Measurements from ENCODE around the gene KLK4.

Gene KLK4, protein sequence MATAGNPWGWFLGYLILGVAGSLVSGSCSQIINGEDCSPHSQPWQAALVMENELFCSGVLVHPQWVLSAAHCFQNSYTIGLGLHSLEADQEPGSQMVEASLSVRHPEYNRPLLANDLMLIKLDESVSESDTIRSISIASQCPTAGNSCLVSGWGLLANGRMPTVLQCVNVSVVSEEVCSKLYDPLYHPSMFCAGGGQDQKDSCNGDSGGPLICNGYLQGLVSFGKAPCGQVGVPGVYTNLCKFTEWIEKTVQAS

DNA sequence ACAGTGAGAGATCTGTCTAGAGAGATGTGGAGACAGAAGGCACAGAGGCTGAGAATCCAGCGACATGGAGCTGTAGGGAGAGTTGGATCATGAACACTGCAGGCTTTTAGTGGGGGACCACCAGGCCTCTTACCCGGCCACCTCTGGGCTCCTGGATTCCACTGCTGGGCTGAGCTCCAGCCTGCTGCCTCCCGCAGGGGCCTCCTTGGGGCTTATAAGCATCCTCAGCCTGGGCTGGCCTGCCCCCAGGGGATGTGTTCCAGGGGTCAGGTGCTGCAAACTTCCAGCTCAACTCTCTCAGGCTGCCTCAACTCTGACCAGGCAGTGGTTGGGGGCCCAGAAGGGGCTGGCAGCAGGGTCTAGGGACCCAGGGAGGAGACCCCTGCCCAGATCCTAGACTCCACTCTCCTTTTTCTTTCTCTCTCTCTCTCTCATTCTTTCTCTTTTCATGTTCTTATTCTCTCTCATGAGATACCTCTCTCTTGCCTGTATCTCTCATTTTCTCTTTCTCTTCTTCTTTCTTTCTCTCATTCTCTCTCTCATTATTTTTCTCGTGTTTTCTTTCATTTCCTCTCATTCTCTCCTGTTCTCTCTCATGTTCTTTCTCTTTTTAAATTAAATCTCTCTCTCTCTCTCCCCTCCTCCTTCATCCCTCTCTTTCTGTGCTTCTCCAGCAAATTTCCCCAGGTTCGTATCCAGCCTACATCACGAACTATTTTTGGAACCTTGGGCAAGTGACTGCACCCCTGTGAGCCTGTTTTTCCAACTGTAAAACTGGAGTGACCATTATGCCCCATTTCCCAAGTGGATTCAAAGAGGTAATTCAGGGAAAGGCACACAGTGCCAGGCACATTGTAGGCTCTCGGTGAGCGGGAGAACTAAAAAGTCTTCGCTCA lies at the start of gene KLK4:
Gene KLK4 (minus strand): TSS at position 190 of the 896 bp plus-strand sequence. CDS start 657 bp downstream, outside the sequence.
- DNase-seq: no peak

DNA sequence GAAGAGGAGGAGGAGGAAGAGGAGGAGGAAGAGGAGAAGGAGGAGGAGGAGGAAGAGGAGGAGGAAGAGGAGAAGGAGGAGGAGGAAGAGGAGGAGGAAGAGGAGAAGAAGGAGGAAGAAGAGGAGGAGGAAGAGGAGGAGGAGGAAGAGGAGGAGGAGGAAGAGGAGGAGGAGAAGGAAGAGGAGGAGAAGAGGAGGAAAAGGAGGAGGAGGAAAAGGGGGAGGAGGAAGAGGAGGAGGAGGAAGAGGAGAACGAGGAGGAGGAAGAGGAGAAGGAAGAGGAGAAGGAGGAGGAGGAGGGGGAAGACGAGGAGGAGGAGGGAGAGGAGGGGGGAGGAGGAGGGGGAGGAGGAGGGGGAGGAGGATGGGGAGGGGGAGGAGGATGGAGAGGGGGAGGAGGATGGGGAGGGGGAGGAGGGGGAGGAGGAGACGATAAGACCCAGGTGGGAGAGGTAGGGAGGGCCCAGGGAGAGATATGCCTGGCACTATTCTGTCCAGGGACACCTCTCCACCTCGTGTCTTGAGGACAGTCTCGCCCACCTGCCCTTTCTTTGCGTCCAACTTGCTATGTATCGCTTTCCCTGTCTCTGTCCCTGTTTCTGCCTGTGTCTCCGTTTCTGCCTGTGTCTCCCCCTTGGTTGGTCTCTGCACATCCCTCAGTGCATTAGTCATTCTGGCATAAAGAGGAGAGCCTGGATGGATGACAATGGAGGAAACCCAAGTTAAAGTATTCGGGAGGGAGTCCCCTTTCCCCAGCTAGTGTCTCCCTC lies 48.7 kb upstream of the KLK4 start:
- no peak for DNase-seq

DNA sequence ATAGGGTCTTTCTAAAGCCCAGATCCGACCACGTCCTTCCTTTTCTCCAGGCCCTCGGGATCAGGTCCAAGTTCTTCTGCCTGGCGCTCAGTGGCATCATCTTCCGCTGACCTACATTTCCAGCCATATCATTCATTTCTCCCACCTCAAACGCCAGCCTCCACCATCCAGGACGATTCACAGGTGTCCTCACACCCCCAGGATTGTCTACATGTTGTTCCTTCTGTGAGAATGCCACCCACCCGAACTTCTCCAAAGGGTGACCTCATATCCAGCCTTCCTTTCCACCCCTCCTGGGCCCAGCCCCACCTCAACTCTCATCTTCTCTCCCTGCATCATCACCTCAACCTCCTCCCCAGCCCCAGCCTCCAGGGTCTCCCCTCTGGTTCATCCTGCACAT lies 46.4 kb upstream of the KLK4 start:
- no peak for DNase-seq

DNA sequence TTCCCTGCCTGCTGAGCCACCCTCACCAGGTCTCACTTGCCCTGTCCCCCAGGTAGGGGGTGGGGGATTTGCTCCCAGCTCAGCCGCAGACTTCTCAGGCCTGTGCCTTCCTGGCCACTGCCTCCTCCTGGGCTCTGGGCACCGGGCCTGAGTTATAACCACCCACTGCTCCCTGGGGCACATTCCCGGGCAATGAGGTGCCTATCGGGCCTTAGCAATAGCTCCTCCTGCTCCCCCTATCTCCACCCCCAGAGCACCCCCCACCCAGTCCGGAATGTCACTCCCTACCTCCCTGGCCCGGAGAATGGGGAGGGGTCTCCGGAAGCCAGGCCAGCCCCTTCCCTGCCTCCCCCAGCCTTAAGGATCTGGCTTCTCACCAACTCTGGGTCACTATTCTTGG lies 41.7 kb upstream of the KLK4 start, which contains the start of gene KLK5:
Gene KLK5 (minus strand): TSS at position 129 of the 400 bp plus-strand sequence. CDS start 381 bp downstream, outside the sequence.
- no peak for DNase-seq

DNA sequence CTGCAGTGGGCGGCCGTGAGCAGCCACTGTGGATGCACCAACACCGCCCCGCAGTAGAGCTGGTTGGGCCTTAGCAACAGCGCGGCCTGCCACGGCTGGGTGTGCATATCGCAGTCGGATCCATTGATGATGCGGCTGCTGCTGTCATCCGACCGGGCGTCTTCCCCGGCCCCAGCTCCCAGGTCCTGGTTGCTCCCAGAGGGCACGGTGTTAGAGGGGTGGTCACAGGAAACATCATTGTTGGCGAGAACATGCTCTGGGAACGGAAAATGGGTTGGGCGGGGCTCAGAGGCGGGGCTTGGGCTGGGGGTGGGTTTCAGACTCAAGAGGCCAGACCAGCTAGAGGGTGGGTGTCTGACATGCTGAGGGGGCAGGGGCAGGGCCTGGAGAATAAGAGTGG lies 38.7 kb upstream of the KLK4 start:
- no peak for DNase-seq

DNA sequence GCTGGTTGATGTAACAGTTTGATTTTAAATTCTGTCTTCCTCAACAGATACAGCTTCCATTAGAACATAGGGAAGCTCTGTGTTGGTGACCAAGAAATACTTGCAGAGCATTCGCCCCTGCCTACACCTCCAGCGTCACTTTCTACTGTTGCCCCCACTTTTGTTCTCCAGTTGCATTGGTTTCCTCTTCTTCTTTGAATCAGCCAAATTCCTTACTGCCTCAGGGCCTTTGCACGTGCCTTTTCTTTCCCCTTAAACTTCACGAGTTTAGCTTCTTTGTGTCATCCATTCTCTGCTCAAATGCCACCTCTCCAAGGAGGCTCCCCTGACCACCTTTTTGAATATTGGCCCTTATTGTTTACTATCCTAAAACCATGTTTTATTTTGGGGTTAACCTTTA lies 35.9 kb upstream of the KLK4 start:
- no peak for DNase-seq

DNA sequence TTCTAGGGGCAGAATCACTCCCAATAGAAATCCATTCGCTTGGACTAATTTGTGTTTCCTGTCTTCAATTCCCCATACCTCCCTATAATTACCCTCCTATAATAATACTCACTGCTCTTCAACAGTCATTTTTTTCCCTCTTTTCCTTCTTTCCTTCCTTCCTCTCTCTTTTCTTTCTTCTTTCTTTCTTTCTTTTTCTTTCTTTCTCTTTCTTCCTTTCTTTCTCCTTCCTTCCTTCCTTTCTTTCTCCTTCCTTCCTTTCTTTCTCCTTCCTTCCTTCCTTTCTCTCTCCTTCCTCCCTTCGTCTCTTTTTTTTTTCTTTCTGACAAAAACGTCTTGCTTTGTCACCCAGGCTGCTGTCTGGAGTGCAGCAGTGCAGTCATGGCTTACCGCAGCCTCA lies 33.6 kb upstream of the KLK4 start:
- no peak for DNase-seq

DNA sequence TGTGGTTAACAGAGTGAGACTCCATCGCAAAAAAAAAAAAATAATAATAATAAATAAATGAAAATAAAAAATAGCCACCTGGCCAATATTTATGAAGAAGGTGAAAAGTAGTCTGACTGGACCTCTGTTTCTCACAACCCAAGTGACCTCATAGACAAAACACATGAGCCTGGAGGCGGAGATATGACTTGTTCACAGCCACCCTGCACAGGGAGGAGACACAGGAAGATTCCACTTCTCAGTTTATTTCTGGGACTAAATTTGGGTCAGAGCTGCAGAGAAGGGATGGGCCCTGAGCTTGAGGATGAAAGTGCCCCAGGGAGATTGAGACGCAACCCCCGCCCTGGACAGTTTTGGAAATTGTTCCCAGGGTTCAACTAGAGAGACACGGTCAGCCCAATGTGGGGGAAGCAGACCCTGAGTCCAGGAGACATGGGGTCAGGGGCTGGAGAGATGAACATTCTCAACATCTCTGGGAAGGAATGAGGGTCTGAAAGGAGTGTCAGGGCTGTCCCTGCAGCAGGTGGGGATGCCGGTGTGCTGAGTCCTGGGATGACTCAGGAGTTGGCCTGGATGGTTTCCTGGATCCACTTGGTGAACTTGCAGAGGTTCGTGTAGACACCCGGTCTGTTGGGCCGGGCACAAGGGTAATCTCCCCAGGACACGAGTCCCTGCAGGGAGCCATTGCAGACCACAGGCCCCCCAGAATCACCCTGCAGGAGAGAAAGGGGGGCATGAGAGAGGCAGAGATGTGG lies 32.1 kb upstream of the KLK4 start:
- DNase-seq: no peak

DNA sequence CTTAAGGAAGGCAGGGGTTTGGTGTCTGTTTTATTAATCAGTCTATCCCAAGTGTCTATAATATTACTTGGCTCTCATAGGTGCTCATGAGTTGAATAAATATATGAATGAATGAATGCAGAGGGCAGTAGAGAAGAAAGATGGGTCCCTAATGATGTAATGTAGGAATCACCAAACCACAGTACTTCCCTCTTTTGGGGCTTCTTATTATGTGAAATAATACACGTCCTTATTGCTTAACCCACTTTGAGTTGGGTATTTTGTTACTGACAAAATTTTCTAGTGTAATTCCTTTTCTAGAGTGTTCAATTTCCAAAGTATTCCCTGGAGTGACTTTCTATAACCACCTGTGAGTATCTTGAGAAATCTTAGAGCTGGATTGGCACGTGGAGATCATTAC lies 28.4 kb upstream of the KLK4 start:
- DNase-seq: no peak

DNA sequence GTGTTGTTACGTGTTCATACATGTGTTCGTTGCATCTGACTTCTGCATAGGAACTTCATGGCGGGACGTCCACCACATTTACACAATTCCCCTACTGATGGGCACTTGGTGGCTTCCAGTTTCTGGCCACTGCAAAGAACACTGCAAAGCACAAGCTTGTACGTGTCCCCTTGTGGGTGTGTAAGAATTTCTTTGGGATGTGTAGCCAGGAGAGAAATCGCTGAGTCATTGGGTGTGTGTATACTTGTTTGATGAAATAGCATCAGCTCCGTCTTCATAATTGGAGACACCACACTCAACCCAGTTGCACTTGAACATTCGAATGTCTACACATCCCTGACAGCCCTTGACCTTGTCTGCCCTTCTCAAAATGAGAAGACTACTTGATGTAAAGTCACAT lies 22.4 kb upstream of the KLK4 start:
- DNase-seq: no peak

DNA sequence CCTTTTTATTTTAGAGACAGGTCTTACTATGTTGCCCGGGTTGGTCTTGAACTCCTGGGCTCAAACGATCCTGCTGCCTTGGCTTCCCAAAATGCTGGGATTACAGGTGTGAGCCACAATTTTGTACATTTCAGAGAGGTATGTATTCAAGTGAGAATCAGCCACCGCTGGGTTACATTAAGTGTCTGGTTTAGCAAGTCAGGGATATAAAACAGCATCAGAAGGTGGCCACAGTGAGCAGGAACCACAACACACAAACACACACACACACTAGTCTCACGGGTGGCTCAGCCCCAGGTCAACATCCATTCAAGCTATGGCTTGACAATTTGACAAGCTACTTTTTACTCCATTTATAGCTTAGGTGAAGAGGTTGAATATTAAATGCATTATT lies 21.5 kb upstream of the KLK4 start:
- no peak for DNase-seq

DNA sequence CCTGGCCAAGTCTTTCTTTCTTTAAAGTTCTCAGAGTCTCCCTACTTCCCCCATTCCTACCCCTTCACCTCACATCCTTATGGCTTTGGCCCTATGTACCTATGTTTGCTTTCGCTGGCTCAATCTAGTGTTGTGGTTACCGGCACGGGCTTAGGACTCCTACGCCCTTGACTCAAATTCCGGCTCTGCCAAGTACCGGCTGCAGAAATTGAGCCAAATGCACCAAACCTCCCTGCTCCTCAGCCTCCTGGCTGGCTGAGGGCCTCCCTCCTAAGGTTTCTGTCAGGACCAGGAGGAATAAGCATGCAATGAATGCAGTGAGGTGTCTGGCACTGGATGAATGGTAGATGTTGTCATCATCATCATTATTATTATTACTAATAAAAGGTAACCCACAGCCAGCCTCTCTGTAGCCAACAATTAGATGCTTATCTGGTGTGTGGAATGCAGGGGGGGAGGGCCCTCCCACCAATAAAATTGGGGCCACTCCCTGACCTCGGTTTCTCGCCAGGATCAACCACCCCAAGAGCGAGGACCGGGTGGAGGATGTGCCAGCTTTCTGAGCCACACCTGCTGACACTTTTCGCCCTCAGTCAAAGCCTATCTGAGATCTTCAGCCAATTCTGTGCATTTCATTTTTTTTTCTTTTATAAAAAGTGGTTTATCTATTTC lies 21.0 kb upstream of the KLK4 start:
- no peak for DNase-seq

DNA sequence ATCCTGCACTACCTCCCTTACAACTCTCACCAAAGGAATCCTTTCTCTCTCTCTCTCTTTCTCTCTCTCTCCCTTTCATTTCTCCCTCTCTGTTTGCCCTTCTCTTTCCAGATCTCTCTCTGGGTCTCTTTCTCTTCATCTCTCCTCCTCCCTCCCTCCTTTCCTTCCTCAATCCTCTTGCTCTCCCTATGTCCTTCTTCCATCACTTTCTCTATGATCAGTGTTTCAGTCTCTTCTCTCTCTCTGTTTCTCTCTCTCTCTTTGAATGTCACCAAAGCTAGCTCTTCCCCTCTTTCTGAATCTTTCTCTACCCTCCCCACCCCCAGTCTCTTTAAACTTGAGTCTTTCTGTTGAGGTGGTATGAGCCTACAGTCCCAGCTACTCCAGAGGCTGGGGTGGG lies 19.8 kb upstream of the KLK4 start:
- DNase-seq: no peak

DNA sequence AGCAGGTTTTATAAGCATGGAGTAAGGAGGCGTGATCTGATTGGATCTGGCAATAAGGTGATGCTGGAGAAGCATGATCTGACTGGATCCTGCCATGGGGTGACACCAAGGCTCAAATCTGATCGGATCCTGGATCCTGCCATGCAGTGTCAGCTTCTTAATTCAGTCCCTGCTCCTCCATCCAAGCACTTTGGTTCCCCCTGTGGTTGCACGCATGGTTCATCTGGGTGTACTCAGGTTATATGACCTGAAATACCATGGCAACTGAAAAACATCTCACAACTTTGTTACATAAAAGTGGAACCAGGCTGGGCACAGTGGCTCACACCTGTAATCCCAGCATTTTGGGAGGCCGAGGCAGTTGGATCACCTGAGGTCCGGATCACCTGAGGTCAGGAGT lies 17.6 kb upstream of the KLK4 start:
- no peak for DNase-seq

DNA sequence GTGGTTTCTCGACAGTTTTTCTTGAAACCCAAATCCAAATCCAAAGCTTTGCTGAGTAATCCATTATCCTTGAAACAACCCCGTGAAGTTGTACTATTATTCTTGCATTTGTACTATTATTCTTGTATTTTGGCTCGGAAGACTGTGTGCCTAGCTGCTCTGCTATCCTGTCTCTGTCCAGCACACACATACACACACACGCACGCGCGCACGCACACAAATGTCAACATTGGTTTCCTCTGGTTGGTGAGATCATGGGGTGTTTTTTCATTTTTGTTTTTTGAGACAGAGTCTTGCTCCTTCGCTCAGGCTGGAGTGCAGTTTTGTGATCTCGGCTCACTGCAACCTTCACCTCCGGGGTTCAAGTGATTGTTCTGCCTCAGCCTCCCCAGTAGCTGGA lies 14.9 kb upstream of the KLK4 start:
- DNase-seq: no peak

DNA sequence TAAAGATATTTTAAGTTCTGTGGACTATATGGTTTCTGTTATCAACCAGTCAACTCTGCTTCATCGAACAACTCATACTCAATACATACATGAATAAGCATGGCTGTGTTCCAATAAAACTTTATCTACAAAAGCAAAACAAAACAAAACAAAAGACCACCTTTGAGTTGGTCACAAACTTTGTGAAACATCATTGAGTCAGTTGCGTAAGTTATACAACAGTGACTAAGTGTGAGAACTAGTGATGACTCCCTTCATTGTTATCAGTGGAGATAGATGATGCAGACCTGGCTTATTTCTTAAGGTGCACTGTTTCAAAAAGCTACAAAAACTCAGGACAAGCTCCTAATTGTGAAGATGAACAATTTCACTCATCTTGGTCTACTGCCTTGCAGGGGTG lies 14.5 kb upstream of the KLK4 start:
- no peak for DNase-seq

DNA sequence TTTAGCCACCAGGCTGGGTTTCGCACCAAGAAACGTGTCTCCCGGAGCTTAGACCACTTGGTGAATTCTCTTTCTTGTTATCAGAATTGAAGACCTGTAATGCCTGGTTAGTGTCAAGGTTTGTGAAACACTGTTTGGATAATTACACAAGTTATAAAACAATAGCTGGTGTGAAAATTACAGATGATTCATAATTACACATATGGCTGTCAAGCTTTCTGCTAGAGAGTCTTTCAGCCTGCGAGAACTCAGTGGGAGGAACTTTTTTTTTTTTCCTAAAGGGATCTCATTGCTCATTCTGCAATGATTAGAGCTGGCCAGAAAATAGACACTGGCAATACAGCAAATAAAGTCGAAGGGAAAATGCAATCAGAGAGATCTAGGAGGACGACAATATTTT lies 13.4 kb upstream of the KLK4 start:
- DNase-seq: no peak

DNA sequence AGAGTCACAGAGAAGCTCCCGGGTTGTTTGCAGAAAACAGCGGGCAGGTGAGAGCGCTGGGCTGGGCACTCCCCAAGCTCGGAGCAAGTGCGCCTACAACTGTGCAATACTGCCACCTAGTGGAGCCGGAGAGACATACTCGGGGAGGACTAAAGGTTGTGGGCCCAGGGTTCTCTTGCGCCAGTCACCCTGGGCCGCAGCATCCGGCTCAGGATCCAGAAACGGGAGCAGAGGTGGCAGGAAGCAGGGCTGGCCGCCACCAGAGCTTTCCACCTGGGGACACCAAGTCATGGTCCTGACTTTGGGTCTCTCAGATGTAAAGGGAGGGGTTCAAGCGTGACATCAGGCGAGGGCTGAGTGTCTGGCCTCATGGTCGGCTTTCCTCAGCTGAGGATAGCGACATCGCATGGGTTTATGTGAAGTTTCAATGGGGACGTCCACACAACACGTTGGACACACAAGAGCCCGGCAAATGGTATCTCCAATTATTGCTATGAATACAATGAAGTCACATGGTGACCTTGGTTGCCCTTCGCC lies 11.2 kb upstream of the KLK4 start:
- DNase-seq: peak; percentile 73

DNA sequence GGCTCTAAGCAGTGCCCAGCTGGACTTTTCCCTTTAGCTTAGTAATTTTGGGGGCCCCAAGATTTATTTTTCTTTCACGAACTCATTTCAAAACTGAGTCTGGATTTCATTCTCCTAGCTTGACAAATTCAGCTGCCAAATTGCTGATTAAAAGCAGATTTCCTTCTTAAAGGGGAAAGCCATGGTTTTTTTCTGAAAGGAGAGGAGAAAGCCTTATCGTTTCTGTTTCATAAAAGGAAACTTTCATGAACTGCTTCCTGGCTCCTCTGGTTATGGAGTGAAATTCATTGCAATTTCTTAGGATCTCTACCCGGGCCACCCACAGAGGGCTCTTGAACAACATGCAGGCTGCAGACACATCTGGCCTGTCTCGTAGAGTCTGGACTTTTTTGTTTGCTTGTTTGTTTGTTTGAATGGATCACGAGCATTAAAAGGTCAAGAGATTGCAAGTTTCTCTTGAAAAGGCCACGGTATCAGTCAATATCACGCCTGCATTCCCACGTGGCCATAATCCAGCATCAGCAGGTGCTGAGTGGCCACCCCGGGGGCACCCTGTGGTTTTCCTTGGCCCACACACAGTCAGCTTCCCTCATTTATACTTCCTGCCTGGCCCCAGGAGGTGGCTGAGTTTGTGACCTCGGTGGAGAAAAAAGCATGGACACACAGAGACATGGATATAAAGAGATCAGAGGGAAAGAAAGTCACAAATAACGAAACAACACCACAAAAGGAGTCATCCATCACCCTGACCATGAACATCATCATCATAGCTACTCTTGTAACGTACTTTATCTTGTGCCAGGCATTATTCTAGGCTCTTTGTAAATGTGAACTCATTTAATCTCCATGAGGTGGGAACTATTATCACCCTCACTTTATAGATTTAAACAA lies 10.5 kb upstream of the KLK4 start:
- DNase-seq: no peak

DNA sequence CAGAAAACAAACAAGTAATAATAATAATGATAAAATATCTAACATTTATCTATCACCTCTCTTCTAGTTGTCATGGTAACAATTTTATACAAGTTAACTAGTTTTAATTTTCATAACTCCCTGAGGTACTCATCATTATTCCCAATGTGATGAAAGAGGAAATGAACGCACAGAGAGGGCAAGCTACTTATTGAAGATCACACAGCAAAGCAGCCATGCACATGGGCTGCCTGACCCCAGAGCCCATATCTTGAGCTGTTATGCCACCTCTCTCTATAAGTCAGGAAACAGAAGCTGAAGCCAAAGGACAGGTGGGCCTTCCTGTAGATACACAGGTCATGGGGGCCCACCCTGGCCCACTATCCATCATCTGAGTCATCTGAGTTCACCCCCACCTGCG lies 4.9 kb upstream of the KLK4 start:
- no peak for DNase-seq
